ENCODE data around the gene AFAP1. TPM values are rescaled to one million over a fixed set of nuclear protein-coding genes. Genes with fewer than 3 reads are reported as not detected.

Gene AFAP1
- total RNA-seq, 1 donor from 2014 or later: 6.7 TPM

- intact Hi-C loops (cut with micrococcal nuclease): no loop called here
Observed at GRCh38 chr4:7871356-7871755, 68.3 kb downstream of the AFAP1 start.

DNA sequence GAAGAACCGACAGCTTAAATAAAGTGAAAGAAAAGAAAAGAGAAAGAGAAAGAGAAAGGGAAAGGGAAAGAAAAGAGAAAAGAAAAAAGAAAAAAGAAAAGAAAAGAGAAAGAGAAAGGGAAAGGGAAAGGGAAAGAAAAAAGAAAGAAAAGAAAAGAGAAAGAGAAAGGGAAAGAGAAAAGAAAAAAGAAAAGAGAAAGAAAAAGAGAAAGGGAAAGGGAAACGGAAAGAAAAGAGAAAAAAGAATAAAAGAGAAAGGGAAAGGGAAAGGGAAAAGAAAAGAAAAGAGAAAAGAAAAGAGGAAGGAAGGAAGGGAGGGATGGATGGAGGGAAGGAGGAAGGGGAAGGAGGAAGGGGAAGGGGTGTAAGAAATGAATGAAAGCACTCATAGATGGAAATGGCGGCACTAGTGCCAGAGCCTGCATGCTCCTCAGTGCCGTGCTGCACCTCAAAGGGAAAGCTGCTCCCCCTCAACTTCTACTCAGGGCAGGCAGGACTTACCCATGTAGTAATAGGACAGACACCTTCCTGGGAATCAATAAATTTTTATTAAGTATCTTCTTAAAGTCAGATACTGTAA lies 70.7 kb downstream of the AFAP1 start:
- intact Hi-C loops (cut with micrococcal nuclease): loop anchor here (2.0 to 5.0 kb wide), 2 partner anchors 14 to 112 kb away; no protein-coding TSS in a partner anchor

DNA sequence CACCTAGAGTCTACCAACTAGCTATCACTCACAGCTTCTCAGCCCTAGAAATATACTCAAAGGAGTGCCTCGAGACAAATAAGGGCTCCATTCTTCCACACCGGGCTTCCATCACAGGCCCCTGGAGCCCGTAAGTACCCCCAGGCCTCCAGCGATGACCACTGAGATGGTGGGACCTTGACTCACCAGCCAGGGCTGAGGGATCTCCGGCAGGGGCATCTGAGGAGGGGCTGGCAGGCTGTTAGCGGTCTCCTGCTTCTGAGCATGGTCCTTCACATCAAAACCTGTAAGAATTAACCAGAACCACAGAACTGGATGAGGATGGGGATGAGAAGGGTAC lies 71.3 kb downstream of the AFAP1 start:
- intact Hi-C loops (cut with micrococcal nuclease): loop anchor here (2.0 to 5.0 kb wide), 2 partner anchors 14 to 111 kb away; no protein-coding TSS in a partner anchor

- intact Hi-C loops (cut with micrococcal nuclease): loop anchor here (2.0 to 5.0 kb wide), 2 partner anchors 13 to 111 kb away; no protein-coding TSS in a partner anchor
Observed at GRCh38 chr4:7867701-7868435, 71.8 kb downstream of the AFAP1 start.

DNA sequence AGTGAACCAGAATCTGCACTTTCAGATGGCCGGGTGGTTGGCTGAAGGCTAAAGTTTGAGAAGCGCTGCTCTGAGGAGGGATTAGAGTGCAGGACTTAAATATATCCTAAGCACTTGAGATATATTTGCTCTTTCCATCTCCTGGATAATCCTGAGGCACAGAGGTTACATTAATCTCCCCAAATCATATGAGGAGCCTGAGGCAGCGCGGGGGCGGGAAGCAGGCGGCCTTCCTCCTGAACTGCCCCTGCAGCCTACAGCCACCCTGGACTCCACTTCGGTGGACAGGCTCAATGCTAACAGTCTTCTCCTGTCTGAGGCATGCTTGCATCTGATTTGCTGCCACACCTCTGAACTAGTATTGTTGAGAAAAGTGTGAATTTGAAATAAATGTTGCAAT lies 72.5 kb downstream of the AFAP1 start:
- intact Hi-C loops (cut with micrococcal nuclease): loop anchor here (5.0 kb wide), 1 partner anchor 110 kb away; no protein-coding TSS in a partner anchor

DNA sequence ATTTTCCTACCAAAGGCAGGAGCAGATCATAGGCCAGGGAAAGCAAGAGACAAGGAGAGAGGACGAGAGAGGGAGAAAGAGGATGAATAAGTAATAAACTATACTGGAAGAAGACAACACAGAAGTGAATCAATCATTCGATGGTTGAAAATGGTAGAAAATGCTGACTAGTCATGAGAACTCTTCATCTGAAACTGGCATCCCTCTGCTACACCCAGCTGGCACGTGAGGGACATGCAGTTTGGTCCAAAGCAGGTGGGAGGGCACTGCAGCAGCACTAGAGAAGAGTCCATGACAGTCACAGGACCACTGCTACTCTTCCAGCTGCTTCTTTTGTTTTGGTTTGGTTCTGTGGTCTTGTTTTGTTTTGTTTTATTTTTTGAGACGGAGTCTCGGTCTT lies 74.1 kb downstream of the AFAP1 start:
- intact Hi-C loops (cut with micrococcal nuclease): loop anchor here (5.0 kb wide), 1 partner anchor 108 kb away; no protein-coding TSS in a partner anchor

DNA sequence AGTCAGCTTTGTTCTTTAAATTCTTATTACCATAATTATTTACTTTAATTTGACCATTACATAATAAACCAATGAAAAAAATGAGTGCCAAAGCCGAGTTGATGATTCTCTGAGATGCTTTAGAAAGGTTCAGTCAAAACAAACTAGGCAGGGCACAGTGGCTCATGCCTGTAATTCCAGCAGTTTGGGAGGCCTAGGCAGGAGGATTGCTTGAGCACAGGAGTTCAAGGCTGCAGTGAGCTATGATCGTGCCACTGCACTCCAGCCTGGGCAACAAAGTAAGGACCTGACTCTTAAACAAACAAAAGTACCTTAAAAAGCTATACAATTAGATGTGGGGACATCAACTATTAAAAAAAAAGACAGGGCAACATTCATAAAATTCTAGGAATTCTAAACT lies 75.0 kb downstream of the AFAP1 start:
- intact Hi-C loops (cut with micrococcal nuclease): loop anchor here (1.0 to 5.0 kb wide), 2 partner anchors 9 to 107 kb away; no protein-coding TSS in a partner anchor

DNA sequence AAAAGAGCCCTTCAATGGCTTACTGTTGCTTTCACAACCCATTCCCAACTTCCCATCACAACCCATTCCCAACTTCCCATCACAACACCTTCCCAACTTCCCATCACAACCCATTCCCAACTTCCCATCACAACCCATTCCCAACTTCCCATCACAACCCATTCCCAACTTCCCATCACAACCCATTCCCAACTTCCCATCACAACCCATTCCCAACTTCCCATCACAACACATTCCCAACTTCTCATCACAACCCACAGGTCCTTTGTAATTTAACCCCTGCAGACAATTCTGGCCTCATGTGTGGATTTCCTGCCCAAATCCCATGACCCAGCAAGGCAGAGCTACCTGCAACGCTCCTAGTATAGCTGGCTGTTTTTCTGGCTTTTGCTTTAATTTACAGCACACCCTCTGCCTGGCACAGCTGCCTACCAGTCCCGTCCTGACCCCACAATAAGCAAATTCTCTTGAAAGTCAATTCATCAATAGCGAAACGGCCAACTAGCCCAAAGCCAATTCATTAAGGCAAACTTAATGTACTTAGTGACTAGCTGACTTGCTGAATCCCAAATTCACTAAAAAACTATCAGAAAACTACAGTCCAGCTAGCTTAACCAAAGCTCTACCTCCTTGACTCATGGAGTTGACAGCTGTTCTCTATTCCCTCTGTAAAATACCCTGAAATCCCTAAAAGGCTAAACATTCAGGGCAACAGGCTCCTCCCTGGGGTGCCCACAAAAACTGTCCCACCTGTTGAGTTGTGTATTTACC lies 75.6 kb downstream of the AFAP1 start:
- intact Hi-C loops (cut with micrococcal nuclease): loop anchor here (1.0 kb wide), 1 partner anchor 9 kb away; no protein-coding TSS in a partner anchor

- intact Hi-C loops (cut with micrococcal nuclease): no loop called here
Observed at GRCh38 chr4:7862561-7863192, 77.0 kb downstream of the AFAP1 start.

GRCh38 chr4:7861440-7861881 lies 78.2 kb downstream of the AFAP1 start:
- intact Hi-C loops (cut with micrococcal nuclease): no loop called here

GRCh38 chr4:7860600-7861163 lies 79.0 kb downstream of the AFAP1 start:
- intact Hi-C loops (cut with micrococcal nuclease): no loop called here

GRCh38 chr4:7859326-7859725 lies 80.3 kb downstream of the AFAP1 start:
- intact Hi-C loops (cut with micrococcal nuclease): loop anchor here (5.0 kb wide), 2 partner anchors 57 to 103 kb away; no protein-coding TSS in a partner anchor

- intact Hi-C loops (cut with micrococcal nuclease): loop anchor here (5.0 kb wide), 2 partner anchors 56 to 104 kb away; no protein-coding TSS in a partner anchor
Observed at GRCh38 chr4:7858498-7858897, 81.2 kb downstream of the AFAP1 start.

DNA sequence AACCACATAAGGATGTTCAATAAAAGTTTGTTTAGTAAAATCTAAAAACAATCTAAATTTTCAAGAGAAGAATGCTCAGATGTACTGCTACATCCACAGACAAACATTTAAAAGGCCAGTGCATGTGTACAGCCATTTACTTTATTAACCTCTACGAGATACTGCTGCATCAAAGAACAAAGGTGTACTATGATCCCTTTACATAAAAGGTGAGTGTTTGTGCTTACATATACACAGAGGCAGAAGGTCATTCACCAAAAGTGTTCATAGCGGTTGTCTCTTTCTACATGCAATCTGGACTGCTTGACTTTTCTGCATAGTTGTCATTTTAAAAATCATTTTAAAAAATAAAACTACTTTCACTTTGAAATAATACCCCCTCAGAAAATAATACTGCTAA lies 81.7 kb downstream of the AFAP1 start:
- intact Hi-C loops (cut with micrococcal nuclease): loop anchor here (5.0 kb wide), 2 partner anchors 56 to 104 kb away; no protein-coding TSS in a partner anchor

DNA sequence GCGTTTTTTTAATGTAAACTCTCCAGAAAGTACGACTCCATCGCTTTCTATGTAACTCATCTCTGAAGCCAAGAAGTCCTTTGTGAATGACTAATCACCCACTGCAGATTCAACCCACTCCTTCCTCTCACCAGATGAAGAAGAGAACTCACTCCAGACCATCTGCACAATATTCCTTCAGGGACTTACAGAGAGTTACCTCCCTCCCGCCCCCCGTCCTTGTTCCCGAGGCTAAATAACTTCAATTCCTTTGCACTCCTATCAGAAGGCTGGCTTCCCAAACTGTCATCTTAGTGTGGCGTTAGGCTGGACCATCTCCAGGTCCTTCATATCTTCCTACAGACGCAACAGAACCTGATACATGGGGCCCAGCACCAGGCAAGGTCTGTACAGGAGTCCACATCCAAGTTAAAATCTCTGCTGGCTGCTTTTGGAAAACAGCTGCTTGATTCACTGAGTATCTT lies 82.4 kb downstream of the AFAP1 start:
- intact Hi-C loops (cut with micrococcal nuclease): loop anchor here (5.0 kb wide), 2 partner anchors 55 to 105 kb away; no protein-coding TSS in a partner anchor

DNA sequence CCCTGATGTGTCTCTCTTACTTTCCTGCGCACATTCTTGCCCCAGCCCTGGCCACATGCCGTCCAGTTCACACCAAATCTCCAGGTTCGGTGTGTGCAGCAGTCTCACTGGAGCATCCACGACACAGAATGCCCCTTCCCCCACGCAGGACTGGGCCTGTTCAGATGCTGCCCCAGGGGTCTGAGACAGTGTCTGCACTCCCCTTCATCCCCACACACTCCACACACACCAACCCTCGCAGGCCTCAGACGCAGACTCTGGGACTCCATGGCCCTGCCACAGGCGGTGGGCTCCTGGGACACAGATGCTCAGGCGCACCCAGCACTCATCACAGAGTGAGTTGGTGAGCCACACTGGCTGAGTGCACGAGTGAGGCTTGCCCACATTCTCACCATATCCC lies 83.9 kb downstream of the AFAP1 start:
- intact Hi-C loops (cut with micrococcal nuclease): loop anchor here (1.0 to 5.0 kb wide), 6 partner anchors 9 to 107 kb away; partner anchors contain the start of gene AFAP1

GRCh38 chr4:7854697-7855370 lies 84.8 kb downstream of the AFAP1 start:
- intact Hi-C loops (cut with micrococcal nuclease): loop anchor here (1.0 to 5.0 kb wide), 6 partner anchors 9 to 107 kb away; partner anchors contain the start of gene AFAP1

DNA sequence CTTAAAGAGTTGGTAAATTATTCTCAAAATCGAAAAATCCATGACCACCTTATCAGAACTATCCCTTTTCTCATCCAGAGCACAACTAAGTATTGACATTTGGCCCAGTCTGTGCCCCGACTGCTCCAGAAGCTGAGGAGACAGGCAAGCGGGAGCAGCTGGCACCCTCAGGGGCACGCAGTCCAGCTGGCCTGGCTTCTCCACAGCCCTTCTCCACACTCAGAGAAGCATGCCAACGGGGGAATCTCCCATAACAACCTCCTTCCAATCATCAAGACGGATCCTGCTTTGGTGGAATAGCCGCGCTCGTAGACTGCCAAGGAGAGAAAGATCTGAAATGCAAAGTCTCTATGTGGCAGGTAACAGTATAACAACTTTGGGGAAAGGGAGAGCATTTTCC lies 85.4 kb downstream of the AFAP1 start:
- intact Hi-C loops (cut with micrococcal nuclease): loop anchor here (2.0 kb wide), 1 partner anchor 15 kb away; no protein-coding TSS in a partner anchor

DNA sequence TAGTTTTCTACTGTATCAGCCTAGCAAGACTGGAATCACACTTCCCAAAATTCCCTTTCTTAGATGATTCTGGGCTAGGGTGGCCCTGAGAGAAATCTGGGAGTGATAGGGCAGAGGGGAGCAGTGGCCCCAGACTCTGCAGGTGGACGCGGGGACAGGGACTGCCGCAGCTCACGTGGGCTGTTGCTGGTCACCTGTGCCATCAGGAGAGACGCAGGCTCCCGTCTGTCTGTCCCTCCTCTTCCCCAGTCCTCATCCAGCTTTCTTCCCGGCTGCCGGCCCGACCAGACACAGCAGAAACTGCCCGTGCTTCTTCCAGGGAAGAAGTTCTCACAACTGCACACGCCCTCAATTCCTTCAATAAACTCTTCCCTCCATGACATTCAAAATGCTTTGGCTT lies 86.4 kb downstream of the AFAP1 start:
- intact Hi-C loops (cut with micrococcal nuclease): no loop called here
